HG03432 (cell line): ENCODE data around the gene DMXL2.
A peak's percentile ranks its signal among the peaks of the same experiment; 100 is the strongest.
"Not testable (repeated sequence)": the region's sequence is repeated elsewhere in the genome, so short reads cannot be mapped to it uniquely, and the experiment has no call there.

Experiments used
- ATAC-seq: cut with Tn5 transposase; IDR thresholded peaks from one replicate; pipeline ENCODE4 v1.9.1; 2021; ENCODE audit warnings: mild to moderate bottlenecking, moderate library complexity; ENCODE audit not compliant: unreplicated experiment

DMXL2 gene

GRCh38 chr15:51622604-51623370, at the start of gene DMXL2:
Gene DMXL2 (minus strand): TSS chr15:51622771. CDS start chr15:51622545, 226 bp downstream.
- ATAC-seq, result peak; percentile 47

- ATAC-seq, result no peak
Observed at GRCh38 chr15:51672155-51672687, 49.6 kb upstream of the DMXL2 start.

- no peak for ATAC-seq
Observed at GRCh38 chr15:51669381-51669780, 46.8 kb upstream of the DMXL2 start.

GRCh38 chr15:51668446-51668845, 45.9 kb upstream of the DMXL2 start:
- ATAC-seq, result no peak

- no peak for ATAC-seq
Observed at GRCh38 chr15:51667478-51667877, 44.9 kb upstream of the DMXL2 start.

- no peak for ATAC-seq
Observed at GRCh38 chr15:51661072-51661471, 38.5 kb upstream of the DMXL2 start.

- no peak for ATAC-seq
Observed at GRCh38 chr15:51658664-51659063, 36.1 kb upstream of the DMXL2 start.

- not testable (repeated sequence) for ATAC-seq
Observed at GRCh38 chr15:51655401-51656057, 33.0 kb upstream of the DMXL2 start.

GRCh38 chr15:51652084-51652668, 29.6 kb upstream of the DMXL2 start:
- no peak for ATAC-seq

GRCh38 chr15:51649659-51650521, 27.3 kb upstream of the DMXL2 start:
- peak; percentile 67 for ATAC-seq

- not testable (repeated sequence) for ATAC-seq
Observed at GRCh38 chr15:51648643-51649042, 26.1 kb upstream of the DMXL2 start.

- not testable (repeated sequence) for ATAC-seq
Observed at GRCh38 chr15:51648101-51648500, 25.5 kb upstream of the DMXL2 start.

- ATAC-seq, result no peak
Observed at GRCh38 chr15:51647128-51647562, 24.6 kb upstream of the DMXL2 start.

- no peak for ATAC-seq
Observed at GRCh38 chr15:51642696-51643095, 20.1 kb upstream of the DMXL2 start.

GRCh38 chr15:51641490-51642130, 19.0 kb upstream of the DMXL2 start:
- ATAC-seq, result no peak

GRCh38 chr15:51634591-51635198, 12.1 kb upstream of the DMXL2 start:
- no peak for ATAC-seq

- no peak for ATAC-seq
Observed at GRCh38 chr15:51629612-51630011, 7.0 kb upstream of the DMXL2 start.

GRCh38 chr15:51625236-51625635, 2.7 kb upstream of the DMXL2 start:
- peak; percentile 31 for ATAC-seq

- no peak for ATAC-seq
Observed at GRCh38 chr15:51624022-51624421, 1.5 kb upstream of the DMXL2 start.
